Heart left ventricle (tissue), 16 donors: ENCODE data around the gene GRB14. TPM values are rescaled to one million over a fixed set of nuclear protein-coding genes. Genes with fewer than 3 reads are reported as not detected.

Experiments used
- ATAC-seq, 4 donors: fragments of 200-7000 bp; cut with Tn5 transposase; one replicate each; pipeline ENCODE4 v1.9.1; 2020 to 2022; ENCODE audit warnings: moderate library complexity in 4 of 4, mild to moderate bottlenecking in 3 of 4, moderate number of reproducible peaks in 1 of 4
- DNase-seq, 5 donors: peaks; one replicate each; pipeline ENCODE4 v3.0.0-alpha.2; 2020
- H3K27ac ChIP-seq, 12 donors: fragments of 200-600 bp; sonication (generic) in 4 of 12; one replicate each; pipeline versions ENCODE4 v1.5.0 to v1.8.0; 2016 to 2022; ENCODE audit warnings: mild to moderate bottlenecking in 2 of 12
- H3K27me3 ChIP-seq, 9 donors: fragments of 200-600 bp; sonication (generic) in 2 of 9; one replicate each; pipeline versions ENCODE4 v1.5.1 to v1.8.0; 2016 to 2022; ENCODE audit warnings: mild to moderate bottlenecking in 3 of 9
- H3K36me3 ChIP-seq, 9 donors: fragments of 200-600 bp; sonication (generic) in 2 of 9; one replicate each; pipeline versions ENCODE4 v1.5.0 to v1.8.0; 2018 to 2022; ENCODE audit warnings: mild to moderate bottlenecking in 2 of 9
- H3K4me1 ChIP-seq, 12 donors: fragments of 200-600 bp; sonication (generic) in 4 of 12; one replicate each; pipeline versions ENCODE4 v1.5.0 to v1.8.0; 2016 to 2022; ENCODE audit warnings: mild to moderate bottlenecking in 3 of 12
- H3K4me3 ChIP-seq, 12 donors: fragments of 200-600 bp; sonication (generic) in 4 of 12; one replicate each; pipeline versions ENCODE4 v1.5.0 to v1.8.0; 2017 to 2022; ENCODE audit warnings: mild to moderate bottlenecking in 9 of 12, moderate library complexity in 4 of 12
- H3K9me3 ChIP-seq, 12 donors: fragments of 200-600 bp; sonication (generic) in 4 of 12; one replicate each; pipeline versions ENCODE4 v1.5.0 to v1.8.0; 2016 to 2022; ENCODE audit warnings: mild to moderate bottlenecking in 1 of 12
- CTCF ChIP-seq, 12 donors: fragments of 200-600 bp; sonication (generic) in 4 of 12; IDR thresholded peaks; one replicate each; pipeline versions ENCODE4 v1.5.0 to v1.8.0; 2018 to 2022; ENCODE audit warnings: antibody characterized with exemption in 12 of 12, mild to moderate bottlenecking in 5 of 12
- POLR2A ChIP-seq, 2 donors: fragments of 450-650 bp; IDR thresholded peaks; one replicate each; pipeline ENCODE4 v1.6.1; 2017; ENCODE audit warnings: antibody characterized with exemption in 2 of 2, mild to moderate bottlenecking in 2 of 2, moderate library complexity in 2 of 2
- WGBS, 4 donors: extraction: QIAGEN DNeasy Blood & Tissue Kit in 2 of 4; methylation state at CpG; one replicate each; pipeline versions ENCODE4 v1.1.5 to v1.1.7; 2013 to 2018; 5-methylcytosine and 5-hydroxymethylcytosine counted together
- intact Hi-C, 10 donors: fragments of 100-400 bp; cut with DNase I; formaldehyde crosslinking; loops; one replicate each; pipeline versions ENCODE4 v1.11.1 to v1.14.2; 2022
- polyA plus RNA-seq, 2 donors: library from polyadenylated mRNA; stranded (reverse); fragments of 200-250 nt; gene quantifications; one replicate each; pipeline ENCODE4 v1.2.3, GENCODE V29; 2013
- total RNA-seq, 9 donors: library from RNA; depleted of rRNA in 2 of 9; stranded (reverse); fragments of >200 nt in 2 of 9; fragmentation: NEBNext Ultra II Directional in 3 of 9; extraction: Animal tissue kit (Norgen Biotek cat#: 25700) in 3 of 9; gene quantifications; one replicate each; pipeline versions ENCODE4 v1.1.0 to v1.2.4, GENCODE V29; 2016 to 2023
- donor health status: ischemic (EF 13 %, LVEDD 7.1; RV severe dilation, severe dysfunction).
- donor health status: healthy with polysubstance abuse.
- donor health status: DM: no; HTN: yes; CAD: no.
- donor health status: DM: no; HTN: no; CAD: no.
- donor health status: ischemic (EF 25% LVEDD 6.9; RV normal size, moderate dysfunction).
- donor health status: ischemic (EF 25% LVEDD 5.7; RV mildly dilated, moderate dysfunction).
- donor health status: healthy.
- donor health status: DM: yes; HTN: yes; CAD: no.
- donor health status: ischemic (EF 35%, LVEDD 5.7; RV mildly dilated, moderate dysfunction).
- donor health status: nonischemic (EF 11% LVEDD 7.7; RV severe dilation, severe dysfunction).
- donor health status: DM: yes; HTN: yes; CAD: no.
- donor health status: PGD.
- donor health status: ischemic (EF 29% LVEDD 5.4; RV normal size, mild dysfunction).
- donor health status: nonischemic (EF 23%, LVEDD 6.1; RV moderate dilation, normal function).

The GRB14 gene
- total and polyA plus RNA-seq, 11 donors = 2.7 to 42.3 (median 13.3) TPM

- 44 to 61% (median 49%) methylated on average over 5 to 7 of the region's 7 CpGs for WGBS, 4 donors
- peak; percentile 67 to 97 (median 96) for ATAC-seq
Observed at GRCh38 chr2:164510895-164511294, 110.4 kb downstream of the GRB14 start.

GRCh38 chr2:164509137-164509877, 112.0 kb downstream of the GRB14 start:
- H3K27ac ChIP-seq = no peak overlapping the region
- TF ChIP-seq POLR2A (IDR thresholded peaks at IDR 0.05) = no peak
- intact Hi-C loops = no loop called here

More at GRCh38 chr2:164510895-164511294, 110.4 kb downstream of the GRB14 start:
- intact Hi-C loops = no loop called here
- Histone ChIP-seq H3K27me3 (no peaks in the 10 kb centered on the region), H3K27ac (peak overlapping the region in 1 of 12 donors; percentile 8), H3K4me1 (peaks cover 0 to 22% (median 0%) of the 10 kb centered on the region in 12 donors), H3K36me3 (no peaks in the 10 kb centered on the region), H3K9me3 (peaks cover 0 to 15% (median under 1%) of the 10 kb centered on the region in 12 donors), H3K4me3 (no peak overlapping the region)
- TF ChIP-seq POLR2A (IDR thresholded peaks at IDR 0.05) = no peak
- no peak for TF ChIP-seq CTCF (IDR thresholded peaks at IDR 0.05)
- DNase-seq = peak; percentile 18 to 65 (median 37)

GRCh38 chr2:164504253-164504652, 117.0 kb downstream of the GRB14 start:
- ATAC-seq (no peak), DNase-seq (no peak)
- H3K9me3 ChIP-seq = no peaks in the 10 kb centered on the region
- no peaks in the 10 kb centered on the region for H3K4me1 ChIP-seq
- 73 to 80% (median 76%) methylated on average over 4 of the region's 4 CpGs for WGBS, 4 donors
- no peaks in the 10 kb centered on the region for H3K27me3 ChIP-seq
- H3K27ac ChIP-seq = no peak overlapping the region
- H3K36me3 ChIP-seq = no peaks in the 10 kb centered on the region
- intact Hi-C loops = no loop called here
- TF ChIP-seq POLR2A (IDR thresholded peaks at IDR 0.05) (no peak), CTCF (IDR thresholded peaks at IDR 0.05) (peak in 1 of 12 donors; percentile 14)
- no peak overlapping the region for H3K4me3 ChIP-seq

More at GRCh38 chr2:164509137-164509877, 112.0 kb downstream of the GRB14 start:
- H3K27me3 ChIP-seq = no peaks in the 10 kb centered on the region
- H3K4me1 ChIP-seq = peaks cover 0 to 14% (median 0%) of the 10 kb centered on the region in 12 donors
- no peaks in the 10 kb centered on the region for H3K9me3 ChIP-seq
- WGBS, 4 donors = 73 to 80% (median 77%) methylated on average over 4 of the region's 4 CpGs
- H3K36me3 ChIP-seq = no peaks in the 10 kb centered on the region
- DNase-seq (no peak), ATAC-seq (no peak)
- no peak overlapping the region for H3K4me3 ChIP-seq

- intact Hi-C loops = no loop called here
- Histone ChIP-seq H3K36me3 (no peaks in the 10 kb centered on the region), H3K4me1 (no peaks in the 10 kb centered on the region), H3K4me3 (no peak overlapping the region), H3K27me3 (no peaks in the 10 kb centered on the region), H3K9me3 (no peaks in the 10 kb centered on the region), H3K27ac (no peak overlapping the region)
- TF ChIP-seq POLR2A (IDR thresholded peaks at IDR 0.05) (no peak), CTCF (IDR thresholded peaks at IDR 0.05) (no peak)
- 76 to 85% (median 78%) methylated on average over 2 of the region's 2 CpGs for WGBS, 4 donors
- ATAC-seq (no peak), DNase-seq (no peak)
Observed at GRCh38 chr2:164498836-164499235, 122.4 kb downstream of the GRB14 start.
